Measurements from ENCODE around the gene IP6K2. TPM values are rescaled to one million over a fixed set of nuclear protein-coding genes. Genes with fewer than 3 reads are reported as not detected.

IP6K2 gene
- total and polyA plus RNA-seq, 10 donors, result 62.1 to 105 (median 77.0) TPM

GRCh38 chr3:48685293-48685602 is 31.8 kb downstream of the IP6K2 start:
- intact Hi-C loops (cut with DNase I; ENCODE audit: low total_unique reads), result no loop called here
- TF ChIP-seq POLR2AphosphoS5 (IDR thresholded peaks at IDR 0.05), result no peak
- TF ChIP-seq CTCF (IDR thresholded peaks at IDR 0.05 in 8 of 11, conservative IDR thresholded peaks at IDR 0.05 in 3 of 11), result peak in 1 of 11 experiments; percentile 23
- no peak for TF ChIP-seq POLR2A (IDR thresholded peaks at IDR 0.05)
- no peak for DNase-seq
- Histone ChIP-seq H3K27me3 (replicated peaks in 1 of 7) (no peaks in the 10 kb centered on the region), H3K27ac (peak overlapping the region; percentile 80 to 95 (median 90)), H3K4me3 (peak overlapping the region; percentile 73 to 94 (median 79)), H3K4me1 (peaks cover 18 to 41% (median 32%) of the 10 kb centered on the region in 6 donors), H3K36me3 (peaks cover 4 to 58% (median 47%) of the 10 kb centered on the region in 6 donors), H3K9me3 (no peaks in the 10 kb centered on the region)
- 9 to 26% (median 13%) methylated on average over 8 to 13 of the region's 13 CpGs for WGBS, 5 donors

- Histone ChIP-seq H3K36me3 (peaks cover 4 to 58% (median 43%) of the 10 kb centered on the region in 6 donors), H3K9me3 (no peaks in the 10 kb centered on the region), H3K4me1 (peaks cover 18 to 47% (median 36%) of the 10 kb centered on the region in 6 donors), H3K27me3 (replicated peaks in 1 of 7) (no peaks in the 10 kb centered on the region), H3K27ac (peak overlapping the region in 4 of 8 donors; percentile 5 to 89 (median 36)), H3K4me3 (peak overlapping the region in 5 of 8 donors; percentile 16 to 94 (median 78))
- DNase-seq, result no peak
- TF ChIP-seq POLR2AphosphoS5 (IDR thresholded peaks at IDR 0.05) (no peak), POLR2A (IDR thresholded peaks at IDR 0.05) (no peak), CTCF (IDR thresholded peaks at IDR 0.05 in 8 of 11, conservative IDR thresholded peaks at IDR 0.05 in 3 of 11) (no peak)
- intact Hi-C loops (cut with DNase I; ENCODE audit: low total_unique reads), result no loop called here
- 13 to 57% (median 28%) methylated on average over 4 to 7 of the region's 7 CpGs for WGBS, 5 donors
Measured at GRCh38 chr3:48684480-48685143, 32.4 kb downstream of the IP6K2 start.

- no peak for DNase-seq
- peaks cover 18 to 51% (median 41%) of the 10 kb centered on the region in 6 donors for H3K4me1 ChIP-seq
- no peaks in the 10 kb centered on the region for H3K27me3 ChIP-seq (replicated peaks in 1 of 7)
- no peak for TF ChIP-seq CTCF (IDR thresholded peaks at IDR 0.05 in 8 of 11, conservative IDR thresholded peaks at IDR 0.05 in 3 of 11)
- no peak for TF ChIP-seq POLR2AphosphoS5 (IDR thresholded peaks at IDR 0.05)
- no peak for TF ChIP-seq POLR2A (IDR thresholded peaks at IDR 0.05)
- intact Hi-C loops (cut with DNase I; ENCODE audit: low total_unique reads), result no loop called here
- H3K27ac ChIP-seq, result peak overlapping the region in 4 of 8 donors; percentile 5 to 40 (median 31)
- H3K36me3 ChIP-seq, result peaks cover 4 to 58% (median 41%) of the 10 kb centered on the region in 6 donors
- peak overlapping the region in 3 of 8 donors; percentile 78 to 94 (median 81) for H3K4me3 ChIP-seq
- no peaks in the 10 kb centered on the region for H3K9me3 ChIP-seq
- WGBS, 5 donors, result 58 to 83% (median 71%) methylated on average over 8 of the region's 8 CpGs
Measured at GRCh38 chr3:48684054-48684349, 33.0 kb downstream of the IP6K2 start.

GRCh38 chr3:48682786-48683185 is 34.2 kb downstream of the IP6K2 start:
- Histone ChIP-seq H3K27me3 (replicated peaks in 1 of 7) (no peaks in the 10 kb centered on the region), H3K4me3 (no peak overlapping the region), H3K9me3 (no peaks in the 10 kb centered on the region), H3K4me1 (peaks cover 18 to 51% (median 41%) of the 10 kb centered on the region in 6 donors), H3K27ac (peak overlapping the region in 1 of 8 donors; percentile 0), H3K36me3 (peaks cover 0 to 58% (median 39%) of the 10 kb centered on the region in 6 donors)
- WGBS, 5 donors, result 82 to 98% (median 89%) methylated on average over 9 of the region's 9 CpGs
- no peak for DNase-seq
- TF ChIP-seq POLR2A (IDR thresholded peaks at IDR 0.05), result no peak
- TF ChIP-seq POLR2AphosphoS5 (IDR thresholded peaks at IDR 0.05), result no peak
- TF ChIP-seq CTCF (IDR thresholded peaks at IDR 0.05 in 8 of 11, conservative IDR thresholded peaks at IDR 0.05 in 3 of 11), result no peak
- intact Hi-C loops (cut with DNase I; ENCODE audit: low total_unique reads), result no loop called here
